Hepatocyte (in vitro differentiated cells): ENCODE results near the gene ST6GALNAC5.

Experiments used
- EZH2 ChIP-seq: fragments of 200-600 bp; sonication (generic); IDR thresholded peaks from 2 replicates; pipeline ENCODE4 v1.6.1; 2016; ENCODE audit warnings: antibody characterized with exemption, mild to moderate bottlenecking, borderline replicate concordance
- TF ChIP-seq, protein P1 (sequence below): fragments of 200-600 bp; sonication (generic); IDR thresholded peaks from 2 replicates; pipeline ENCODE4 v1.5.1; 2016; ENCODE audit warnings: antibody characterized with exemption, mild to moderate bottlenecking; ENCODE audit not compliant: poor library complexity

DNA sequence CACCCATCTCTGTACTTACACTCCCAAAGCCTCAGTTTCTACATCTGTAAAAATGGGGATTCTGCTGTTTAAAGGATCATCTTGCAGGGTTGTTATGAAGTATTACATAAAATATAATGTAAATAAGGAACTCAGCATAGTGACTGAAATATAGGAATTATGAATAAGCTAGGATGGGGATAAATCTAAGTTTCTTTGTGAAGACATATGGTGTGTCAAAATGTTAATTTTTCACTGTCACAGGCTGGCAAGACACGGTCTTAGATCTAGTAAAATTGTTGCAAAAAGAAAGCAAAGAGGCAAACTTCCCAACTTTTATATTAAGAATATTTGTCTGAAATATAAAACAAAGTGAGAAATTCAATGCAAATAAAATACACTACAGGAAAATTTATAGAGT lies 42.0 kb downstream of the ST6GALNAC5 start:
- TF ChIP-seq, protein P1, sequence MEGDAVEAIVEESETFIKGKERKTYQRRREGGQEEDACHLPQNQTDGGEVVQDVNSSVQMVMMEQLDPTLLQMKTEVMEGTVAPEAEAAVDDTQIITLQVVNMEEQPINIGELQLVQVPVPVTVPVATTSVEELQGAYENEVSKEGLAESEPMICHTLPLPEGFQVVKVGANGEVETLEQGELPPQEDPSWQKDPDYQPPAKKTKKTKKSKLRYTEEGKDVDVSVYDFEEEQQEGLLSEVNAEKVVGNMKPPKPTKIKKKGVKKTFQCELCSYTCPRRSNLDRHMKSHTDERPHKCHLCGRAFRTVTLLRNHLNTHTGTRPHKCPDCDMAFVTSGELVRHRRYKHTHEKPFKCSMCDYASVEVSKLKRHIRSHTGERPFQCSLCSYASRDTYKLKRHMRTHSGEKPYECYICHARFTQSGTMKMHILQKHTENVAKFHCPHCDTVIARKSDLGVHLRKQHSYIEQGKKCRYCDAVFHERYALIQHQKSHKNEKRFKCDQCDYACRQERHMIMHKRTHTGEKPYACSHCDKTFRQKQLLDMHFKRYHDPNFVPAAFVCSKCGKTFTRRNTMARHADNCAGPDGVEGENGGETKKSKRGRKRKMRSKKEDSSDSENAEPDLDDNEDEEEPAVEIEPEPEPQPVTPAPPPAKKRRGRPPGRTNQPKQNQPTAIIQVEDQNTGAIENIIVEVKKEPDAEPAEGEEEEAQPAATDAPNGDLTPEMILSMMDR = no peak
- no peak for TF ChIP-seq EZH2
